Ammon's horn (tissue), 1 donor: ENCODE data around the gene KYAT1.

Source experiments
- DNase-seq: peaks from one replicate; pipeline ENCODE4 v3.0.0-alpha.2; 2016; ENCODE audit warnings: low spot score

The KYAT1 gene

GRCh38 chr9:128881884-128882676 lies at the start of gene KYAT1, which contains the start of gene LRRC8A:
KYAT1 (minus strand) TSS chr9:128881950; CDS start chr9:128845405, 36,545 bp downstream.
LRRC8A (plus strand) TSS chr9:128882133; CDS start chr9:128907165, 25,032 bp downstream.
- peak; percentile 97 for DNase-seq

- DNase-seq: no peak
Observed at GRCh38 chr9:128929560-128929959, 47.8 kb upstream of the KYAT1 start.

GRCh38 chr9:128928624-128929023 lies 46.9 kb upstream of the KYAT1 start:
- DNase-seq: no peak

GRCh38 chr9:128927731-128928411 lies 46.1 kb upstream of the KYAT1 start:
- DNase-seq: peak; percentile 63

- DNase-seq: no peak
Observed at GRCh38 chr9:128923493-128923883, 41.7 kb upstream of the KYAT1 start.

GRCh38 chr9:128921881-128922763 lies 40.4 kb upstream of the KYAT1 start:
- no peak for DNase-seq

- DNase-seq: peak; percentile 91
Observed at GRCh38 chr9:128920381-128921058, 38.8 kb upstream of the KYAT1 start, which contains the start of gene PHYHD1. PHYHD1 (plus strand) TSS chr9:128920982; CDS start chr9:128922324, 1,342 bp downstream.

GRCh38 chr9:128919402-128920089 lies 37.8 kb upstream of the KYAT1 start:
- DNase-seq: no peak

- DNase-seq: no peak
Observed at GRCh38 chr9:128918921-128919320, 37.2 kb upstream of the KYAT1 start.

- peak; percentile 71 for DNase-seq
Observed at GRCh38 chr9:128917151-128917849, 35.5 kb upstream of the KYAT1 start.

GRCh38 chr9:128916745-128917144 lies 35.0 kb upstream of the KYAT1 start:
- DNase-seq: no peak

GRCh38 chr9:128916204-128916603 lies 34.5 kb upstream of the KYAT1 start:
- DNase-seq: no peak

GRCh38 chr9:128913995-128914772 lies 32.4 kb upstream of the KYAT1 start:
- no peak for DNase-seq

- no peak for DNase-seq
Observed at GRCh38 chr9:128913048-128913900, 31.5 kb upstream of the KYAT1 start.

GRCh38 chr9:128912270-128912853 lies 30.6 kb upstream of the KYAT1 start:
- DNase-seq: no peak

GRCh38 chr9:128911529-128912035 lies 29.8 kb upstream of the KYAT1 start:
- no peak for DNase-seq

- DNase-seq: no peak
Observed at GRCh38 chr9:128910906-128911305, 29.2 kb upstream of the KYAT1 start.

- DNase-seq: no peak
Observed at GRCh38 chr9:128909859-128910258, 28.1 kb upstream of the KYAT1 start.
